ENCODE data around the gene GRWD1.

DNA sequence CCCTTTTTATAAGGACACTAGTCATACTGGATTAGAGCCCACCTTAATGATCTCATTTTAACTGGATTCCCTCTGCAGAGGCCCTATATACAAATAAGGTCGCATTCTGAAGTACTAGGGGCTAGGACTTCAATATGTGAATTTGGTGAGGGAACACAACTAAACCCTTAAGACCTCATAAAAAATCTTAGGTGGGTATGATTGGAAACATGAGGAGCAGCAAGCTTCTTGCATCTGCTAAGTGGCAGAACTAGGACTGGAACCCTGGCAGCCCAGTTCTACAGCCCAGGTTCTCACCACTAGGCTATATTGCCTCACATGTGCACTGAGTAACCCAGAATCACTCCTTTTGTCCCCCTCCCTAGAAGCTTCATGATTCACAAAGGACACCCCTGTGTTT lies 17.1 kb upstream of the GRWD1 start:
- TF ChIP-seq POLR2AphosphoS5 (IDR thresholded peaks at IDR 0.05; ENCODE audit: borderline replicate concordance, low read depth, low read length) (no peak), EZH2 (IDR thresholded peaks at IDR 0.05) (no peak)

Data from SK-N-MC (cell line).